ENCODE data around the gene ZNF732.
"Not testable (repeated sequence)": the region's sequence is repeated elsewhere in the genome, so short reads cannot be mapped to it uniquely, and the experiment has no call there.

ZNF732 gene

GRCh38 chr4:253936-254756 is 51.1 kb downstream of the ZNF732 start:
- no peak for DNase-seq (ENCODE audit: low spot score)

- DNase-seq (ENCODE audit: low spot score), result no peak
Measured at GRCh38 chr4:252065-252601, 53.1 kb downstream of the ZNF732 start.

- DNase-seq (ENCODE audit: low spot score), result peak; percentile 30
Measured at GRCh38 chr4:244471-244870, 60.8 kb downstream of the ZNF732 start.

GRCh38 chr4:243426-243825 is 61.8 kb downstream of the ZNF732 start:
- no peak for DNase-seq (ENCODE audit: low spot score)

- DNase-seq (ENCODE audit: low spot score), result peak; percentile 78
Measured at GRCh38 chr4:242121-242848, 63.0 kb downstream of the ZNF732 start.

GRCh38 chr4:241411-241810 is 63.9 kb downstream of the ZNF732 start:
- DNase-seq (ENCODE audit: low spot score), result not testable (repeated sequence)

- peak; percentile 17 for DNase-seq (ENCODE audit: low spot score)
Measured at GRCh38 chr4:236028-236427, 69.2 kb downstream of the ZNF732 start.

- DNase-seq (ENCODE audit: low spot score), result no peak
Measured at GRCh38 chr4:234178-234577, 71.1 kb downstream of the ZNF732 start.

GRCh38 chr4:223913-224497 is 81.3 kb downstream of the ZNF732 start:
- DNase-seq (ENCODE audit: low spot score), result no peak

Measured in kidney tubule cell (primary cell).